HepG2 (cell line): ENCODE results near the gene KRT10. TPM values are rescaled to one million over a fixed set of nuclear protein-coding genes. Genes with fewer than 3 reads are reported as not detected.

ENCODE experiments used
- ATAC-seq: fragments of 200-7000 bp; cut with Tn5 transposase; 3 replicates; pipeline ENCODE4 v1.9.1; 2020; ENCODE audit warnings: mild to moderate bottlenecking, moderate library complexity
- BruUV-seq: library from RNA; stranded (reverse); fragments of 400-500 nt; replicated peaks from 2 replicates; lab custom pipeline; 2021; lab: Mats Ljungman, UMichigan
- CTCF ChIA-PET: fragments of 300-600 bp; formaldehyde crosslinking; extraction: SDS; loops from one replicate; lab custom pipeline; 2021; ENCODE audit warnings: low total read pairs, inconsistent platforms, low intra/inter-chr PET ratio; lab: Yijun Ruan, JAX
- POLR2A ChIA-PET: fragments of 350-600 bp; sonication (Branson Sonifier 250); formaldehyde crosslinking; loops from one replicate; lab custom pipeline; 2020; ENCODE audit warnings: antibody characterized with exemption, inconsistent platforms; lab: Yijun Ruan, JAX
- DNase-seq: peaks from one replicate; pipeline ENCODE4 v3.0.0-alpha.2; 2015; ENCODE audit warnings: low spot score
- FAIRE-seq: peaks from 3 replicates; lab custom pipeline; 2011; peaks lifted over from hg19 to GRCh38; lab: Jason Lieb, UNC
- H2AFZ ChIP-seq: one replicate; pipeline ENCODE4 v1.6.1; 2011; ENCODE audit warnings: low read length, inconsistent platforms
- H3K27ac ChIP-seq: fragments of 300-600 bp; 3 replicates; pipeline ENCODE4 v1.8.0; 2011; ENCODE audit warnings: mixed run types, mild to moderate bottlenecking, mixed read lengths, low read length, inconsistent platforms; ENCODE audit not compliant: insufficient read depth; ENCODE audit errors: extremely low read length
- H3K27me3 ChIP-seq, 2 experiments: fragments of 200-600 bp in 1 of 2; 2 replicates in 1 of 2; 3 replicates in 1 of 2; pipeline versions ENCODE4 v1.6.0 to v1.8.0; 2011; ENCODE audit warnings: low read length in 2 of 2, mild to moderate bottlenecking in 2 of 2, moderate library complexity in 2 of 2, inconsistent platforms in 1 of 2; ENCODE audit not compliant: insufficient read depth in 2 of 2, control insufficient read depth in 1 of 2
- H3K36me3 ChIP-seq, 2 experiments: fragments of 200-600 bp in 1 of 2; replicated peaks in 1 of 2; 2 replicates in 1 of 2; 3 replicates in 1 of 2; pipeline versions ENCODE4 v1.5.1 to v1.8.0; 2011; ENCODE audit warnings: low read length in 2 of 2, inconsistent platforms in 1 of 2; ENCODE audit not compliant: insufficient read depth in 2 of 2, control insufficient read depth in 1 of 2
- H3K4me1 ChIP-seq: 2 replicates; pipeline ENCODE4 v1.5.1; 2012; ENCODE audit warnings: low read length, inconsistent platforms; ENCODE audit not compliant: insufficient read depth
- H3K4me2 ChIP-seq: 2 replicates; pipeline ENCODE4 v1.6.0; 2011; ENCODE audit warnings: low read depth, low read length, inconsistent platforms
- H3K4me3 ChIP-seq, 3 experiments: fragments of 200-600 bp in 1 of 3; sonication (generic), shearing (Covaris generic) in 1 of 3; replicated peaks in 1 of 3; 2 replicates each; pipeline ENCODE4 v1.5.1; 2011 to 2016; ENCODE audit warnings: low read length in 3 of 3, inconsistent platforms in 2 of 3, low read depth in 2 of 3, mild to moderate bottlenecking in 2 of 3, control low read depth in 1 of 3, mixed read lengths in 1 of 3; ENCODE audit not compliant: insufficient read depth in 1 of 3
- H3K79me2 ChIP-seq: one replicate; pipeline ENCODE4 v1.6.1; 2011; ENCODE audit warnings: low read length, inconsistent platforms; ENCODE audit not compliant: insufficient read depth
- H3K9ac ChIP-seq: 2 replicates; pipeline ENCODE4 v1.6.0; 2011; ENCODE audit warnings: mild to moderate bottlenecking, low read depth, low read length, inconsistent platforms; ENCODE audit not compliant: insufficient read depth
- H3K9me3 ChIP-seq: 2 replicates; pipeline ENCODE4 v1.5.1; 2012; ENCODE audit warnings: mild to moderate bottlenecking, low read length
- H4K20me1 ChIP-seq: 2 replicates; pipeline ENCODE4 v1.6.0; 2011; ENCODE audit warnings: inconsistent platforms, mild to moderate bottlenecking, low read length, moderate library complexity; ENCODE audit not compliant: insufficient read depth
- MAFF ChIP-seq: IDR thresholded peaks from 2 replicates; pipeline ENCODE4 v1.6.1; 2011; ENCODE audit warnings: low read depth, low read length, improper control_type of control experiment
- MAFK ChIP-seq, 2 experiments: IDR thresholded peaks in 1 of 2; conservative IDR thresholded peaks in 1 of 2; 2 replicates each; pipeline ENCODE4 v1.6.1; 2011; ENCODE audit warnings: improper control_type of control experiment in 2 of 2, low read length in 2 of 2
- ZMYM2 ChIP-seq: sonication (generic); formaldehyde crosslinking; IDR thresholded peaks from 2 replicates; pipeline ENCODE4 v1.8.0; 2022; ENCODE audit warnings: mild to moderate bottlenecking, missing genetic modification reagents
- ZNF431 ChIP-seq: sonication (generic); formaldehyde crosslinking; IDR thresholded peaks from 2 replicates; pipeline ENCODE4 v1.9.0; 2022; ENCODE audit warnings: missing genetic modification reagents, low read depth, mild to moderate bottlenecking, borderline replicate concordance
- ZNF543 ChIP-seq: sonication (generic); formaldehyde crosslinking; IDR thresholded peaks from 2 replicates; pipeline ENCODE4 v1.4.0; 2020; ENCODE audit warnings: mild to moderate bottlenecking, missing genetic modification reagents
- WGBS: methylation state at CpG from one replicate; pipeline ENCODE4 v1.1.6; 2017; ENCODE audit warnings: low lambda C conversion rate; 5-methylcytosine and 5-hydroxymethylcytosine counted together
- in situ Hi-C: cut with HindIII; loops from 2 replicates; pipeline ENCODE4 v1.10.0; 2017; ENCODE audit warnings: low pct_unique_long_range_greater_than_20kb; ENCODE audit not compliant: extremely low pct_ligation_motif_present
- intact Hi-C: fragments of 100-400 bp; cut with micrococcal nuclease; formaldehyde crosslinking; loops from one replicate; pipeline ENCODE4 v1.10.0; 2022; ENCODE audit not compliant: unreplicated experiment
- polyA plus RNA-seq, 8 experiments: library from polyadenylated mRNA; depleted of rRNA in 3 of 8; stranded (reverse) in 7 of 8; unstranded in 1 of 8; fragments of >200 nt; fragmentation: Illumina TruSeq in 4 of 8; extraction: Trizol in 4 of 8; gene quantifications; 2 replicates each; pipeline versions ENCODE4 v1.2.1 to v1.2.3, GENCODE V29; 2011 to 2016; ENCODE audit warnings: low read depth in 4 of 8, missing spikeins in 1 of 8, mixed read lengths in 1 of 8; ENCODE audit not compliant: insufficient read depth in 1 of 8
- total RNA-seq, 5 experiments: library from RNA; depleted of rRNA; stranded (reverse); fragments of >200 nt; fragmentation: Illumina TruSeq; extraction: Trizol; gene quantifications; 2 replicates each; pipeline ENCODE4 v1.2.3, GENCODE V29; 2016; ENCODE audit warnings: low read depth in 1 of 5
- TF ChIP-seq, protein P1 (sequence below): sonication (generic); formaldehyde crosslinking; IDR thresholded peaks from 2 replicates; pipeline ENCODE4 v1.4.0; 2020; ENCODE audit warnings: mild to moderate bottlenecking, missing genetic modification reagents
- TF ChIP-seq, protein P2 (sequence below): sonication (generic); formaldehyde crosslinking; IDR thresholded peaks from 2 replicates; pipeline ENCODE4 v1.5.0; 2020; ENCODE audit warnings: missing genetic modification reagents
- TF ChIP-seq, protein P3 (sequence below): sonication (generic); formaldehyde crosslinking; IDR thresholded peaks from 2 replicates; pipeline ENCODE4 v1.5.0; 2020; ENCODE audit warnings: mild to moderate bottlenecking, missing genetic modification reagents, moderate library complexity

Gene KRT10
- total and polyA plus RNA-seq, 2 of the 13 experiments (the other 11 are each of a cell fraction or from before 2014, with no cell fraction given), result 25.1 to 27.5 TPM

GRCh38 chr17:40812639-40813038 is 9.8 kb downstream of the KRT10 start:
- FAIRE-seq (no peak), DNase-seq (no peak)
- no TSS peak for BruUV-seq
- intact Hi-C loops, result no loop called here
- Histone ChIP-seq H3K27ac (no peak overlapping the region), H3K79me2 (no peaks in the 10 kb centered on the region), H3K27me3 (no peaks in the 10 kb centered on the region; a peak in 2 of 5 replicates), H3K4me2 (no peak overlapping the region), H4K20me1 (no peaks in the 10 kb centered on the region), H3K36me3 (peaks cover 4 to 7% of the 10 kb centered on the region in 2 experiments; a peak in 3 of 5 replicates), H3K9ac (no peak overlapping the region), H2AFZ (no peak overlapping the region)
- CTCF ChIA-PET, result no interaction called here
- in situ Hi-C loops, result no loop called here
- no peak for TF ChIP-seq ZNF543 (CRISPR knock-in tag)
- TF ChIP-seq MAFK (conservative IDR thresholded peaks at IDR 0.05 in 1 of 2, IDR thresholded peaks at IDR 0.05 in 1 of 2; ENCODE audit: low read length in 2 of 2), result peak; percentile 21 to 53; a peak in 2 of 4 replicates
- no peak for TF ChIP-seq ZMYM2 (CRISPR knock-in tag)
- TF ChIP-seq ZNF431 (CRISPR knock-in tag), result no peak
- peak; percentile 32; the same call in 1 of the 2 replicates for TF ChIP-seq MAFF
- TF ChIP-seq, protein P1, sequence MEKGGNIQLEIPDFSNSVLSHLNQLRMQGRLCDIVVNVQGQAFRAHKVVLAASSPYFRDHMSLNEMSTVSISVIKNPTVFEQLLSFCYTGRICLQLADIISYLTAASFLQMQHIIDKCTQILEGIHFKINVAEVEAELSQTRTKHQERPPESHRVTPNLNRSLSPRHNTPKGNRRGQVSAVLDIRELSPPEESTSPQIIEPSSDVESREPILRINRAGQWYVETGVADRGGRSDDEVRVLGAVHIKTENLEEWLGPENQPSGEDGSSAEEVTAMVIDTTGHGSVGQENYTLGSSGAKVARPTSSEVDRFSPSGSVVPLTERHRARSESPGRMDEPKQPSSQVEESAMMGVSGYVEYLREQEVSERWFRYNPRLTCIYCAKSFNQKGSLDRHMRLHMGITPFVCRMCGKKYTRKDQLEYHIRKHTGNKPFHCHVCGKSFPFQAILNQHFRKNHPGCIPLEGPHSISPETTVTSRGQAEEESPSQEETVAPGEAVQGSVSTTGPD, result no peak
- TF ChIP-seq, protein P2, sequence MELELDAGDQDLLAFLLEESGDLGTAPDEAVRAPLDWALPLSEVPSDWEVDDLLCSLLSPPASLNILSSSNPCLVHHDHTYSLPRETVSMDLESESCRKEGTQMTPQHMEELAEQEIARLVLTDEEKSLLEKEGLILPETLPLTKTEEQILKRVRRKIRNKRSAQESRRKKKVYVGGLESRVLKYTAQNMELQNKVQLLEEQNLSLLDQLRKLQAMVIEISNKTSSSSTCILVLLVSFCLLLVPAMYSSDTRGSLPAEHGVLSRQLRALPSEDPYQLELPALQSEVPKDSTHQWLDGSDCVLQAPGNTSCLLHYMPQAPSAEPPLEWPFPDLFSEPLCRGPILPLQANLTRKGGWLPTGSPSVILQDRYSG (CRISPR knock-in tag), result no peak
- TF ChIP-seq, protein P3, sequence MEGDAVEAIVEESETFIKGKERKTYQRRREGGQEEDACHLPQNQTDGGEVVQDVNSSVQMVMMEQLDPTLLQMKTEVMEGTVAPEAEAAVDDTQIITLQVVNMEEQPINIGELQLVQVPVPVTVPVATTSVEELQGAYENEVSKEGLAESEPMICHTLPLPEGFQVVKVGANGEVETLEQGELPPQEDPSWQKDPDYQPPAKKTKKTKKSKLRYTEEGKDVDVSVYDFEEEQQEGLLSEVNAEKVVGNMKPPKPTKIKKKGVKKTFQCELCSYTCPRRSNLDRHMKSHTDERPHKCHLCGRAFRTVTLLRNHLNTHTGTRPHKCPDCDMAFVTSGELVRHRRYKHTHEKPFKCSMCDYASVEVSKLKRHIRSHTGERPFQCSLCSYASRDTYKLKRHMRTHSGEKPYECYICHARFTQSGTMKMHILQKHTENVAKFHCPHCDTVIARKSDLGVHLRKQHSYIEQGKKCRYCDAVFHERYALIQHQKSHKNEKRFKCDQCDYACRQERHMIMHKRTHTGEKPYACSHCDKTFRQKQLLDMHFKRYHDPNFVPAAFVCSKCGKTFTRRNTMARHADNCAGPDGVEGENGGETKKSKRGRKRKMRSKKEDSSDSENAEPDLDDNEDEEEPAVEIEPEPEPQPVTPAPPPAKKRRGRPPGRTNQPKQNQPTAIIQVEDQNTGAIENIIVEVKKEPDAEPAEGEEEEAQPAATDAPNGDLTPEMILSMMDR, result no peak
- TF ChIP-seq, all 625 proteins: peak for 2
- no peak for ATAC-seq
- Histone ChIP-seq H3K4me3 (no peak overlapping the region), H3K4me1 (peaks cover 13% of the 10 kb centered on the region), H3K9me3 (no peaks in the 10 kb centered on the region)
- POLR2A ChIA-PET, result no interaction called here
- 42% methylated on average over 3 of the region's 3 CpGs for WGBS
